ENCODE results near the gene DLEC1. TPM values are rescaled to one million over a fixed set of nuclear protein-coding genes. Genes with fewer than 3 reads are reported as not detected.
"Not testable (repeated sequence)": the region's sequence is repeated elsewhere in the genome, so short reads cannot be mapped to it uniquely, and the experiment has no call there.

DLEC1 gene
- total RNA-seq, 1 donor from 2014 or later, result 0.22 TPM

DNA sequence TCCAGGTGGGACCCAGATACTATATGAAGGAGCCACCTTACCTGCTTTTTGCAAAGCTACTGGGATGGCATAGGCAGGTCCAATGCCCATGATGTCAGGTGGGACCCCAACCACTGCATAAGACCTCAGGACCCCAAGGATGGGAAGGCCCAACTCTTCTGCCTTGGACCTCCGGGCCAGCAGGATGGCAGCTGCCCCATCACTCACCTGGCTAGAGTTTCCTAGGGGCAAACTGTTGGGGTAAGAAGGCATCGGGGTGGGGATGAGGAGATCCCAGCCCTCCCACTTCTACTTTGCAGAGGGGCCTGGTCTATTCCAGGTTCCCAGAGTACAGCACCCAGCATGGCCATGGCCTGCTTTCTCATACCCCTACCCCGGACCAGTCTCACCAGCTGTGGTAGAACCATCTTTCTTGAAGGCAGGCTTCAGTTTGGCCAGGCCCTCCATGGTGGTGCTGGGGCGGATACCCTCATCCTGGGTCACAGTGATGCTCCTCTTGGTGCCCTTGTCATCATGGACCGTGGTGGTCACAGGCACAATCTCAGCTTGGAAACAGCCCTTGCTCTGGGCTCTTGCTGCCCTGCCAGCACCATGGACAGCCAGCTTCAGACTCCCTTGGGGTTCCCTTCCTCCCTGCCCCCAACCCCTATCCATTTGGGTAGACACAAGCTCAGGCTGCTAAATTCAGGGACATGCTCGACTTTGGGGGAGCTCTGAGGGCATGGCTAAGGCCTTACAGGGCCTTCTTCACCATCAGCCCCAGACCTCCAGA is 87.3 kb downstream of the DLEC1 start:
- intact Hi-C loops (cut with DNase I), result no loop called here
- DNase-seq (ENCODE audit: low spot score), result peak; percentile 69

DNA sequence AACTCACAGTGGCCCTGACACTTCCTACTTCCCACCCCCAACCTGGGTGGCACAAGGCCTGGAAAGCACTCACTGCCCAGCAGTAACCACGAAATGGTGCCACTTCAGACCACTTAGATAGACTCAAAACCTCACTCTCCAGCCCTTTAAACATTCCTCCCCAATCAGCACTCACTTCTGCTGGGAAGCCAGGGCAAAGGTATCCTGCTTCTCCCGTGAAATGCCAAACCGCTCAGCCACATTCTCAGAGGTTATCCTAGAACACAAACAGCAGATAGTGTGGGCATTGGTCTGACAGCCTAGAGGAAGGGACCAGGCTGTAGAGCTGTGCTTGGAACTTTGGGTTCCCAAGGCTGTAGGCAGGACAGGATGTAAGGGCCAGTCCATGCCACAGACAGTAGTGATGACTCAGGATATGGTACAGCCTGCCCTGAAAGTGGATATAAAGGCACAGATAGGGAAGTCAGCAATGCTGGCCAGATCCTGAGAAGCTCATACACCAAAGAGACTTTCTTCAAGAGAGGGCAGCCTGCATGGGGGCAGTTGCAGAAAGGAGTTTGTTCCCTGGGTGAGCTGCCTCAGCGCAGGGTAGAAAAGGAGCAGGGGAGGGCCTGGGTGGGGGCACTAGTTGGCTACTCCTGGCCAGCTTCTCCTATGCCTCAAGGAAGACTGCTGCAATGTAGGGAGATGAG is 88.7 kb downstream of the DLEC1 start:
- intact Hi-C loops (cut with DNase I), result no loop called here
- peak; percentile 51 for DNase-seq (ENCODE audit: low spot score)

GRCh38 chr3:38128303-38128655 is 89.3 kb downstream of the DLEC1 start:
- DNase-seq (ENCODE audit: low spot score), result no peak
- intact Hi-C loops (cut with DNase I), result no loop called here

DNA sequence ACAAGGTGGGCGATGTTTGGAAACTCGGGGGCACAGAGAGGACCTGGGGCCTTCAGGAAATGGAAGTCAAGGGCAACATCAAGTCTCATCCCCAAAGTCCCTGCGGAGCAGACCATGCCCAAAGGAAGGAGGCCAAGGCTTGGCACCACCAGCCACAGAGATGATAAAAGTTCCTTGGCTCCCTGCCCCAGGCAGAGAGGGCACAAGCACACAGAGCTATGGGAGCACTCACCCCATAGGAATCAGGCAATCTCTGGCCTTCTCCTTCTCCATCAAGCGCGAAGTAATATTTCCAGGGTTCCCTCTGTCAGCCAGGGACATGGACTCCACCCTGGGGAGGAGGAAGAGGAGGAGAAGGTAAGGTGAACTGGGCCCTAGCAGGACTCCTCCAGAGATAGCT is 90.0 kb downstream of the DLEC1 start:
- DNase-seq (ENCODE audit: low spot score), result no peak
- intact Hi-C loops (cut with DNase I), result no loop called here

GRCh38 chr3:38130631-38131065 is 91.6 kb downstream of the DLEC1 start:
- DNase-seq (ENCODE audit: low spot score), result no peak
- intact Hi-C loops (cut with DNase I), result no loop called here

- intact Hi-C loops (cut with DNase I), result no loop called here
These were observed 92.8 kb downstream of the DLEC1 start for GRCh38 chr3:38131621-38132369.

DNA sequence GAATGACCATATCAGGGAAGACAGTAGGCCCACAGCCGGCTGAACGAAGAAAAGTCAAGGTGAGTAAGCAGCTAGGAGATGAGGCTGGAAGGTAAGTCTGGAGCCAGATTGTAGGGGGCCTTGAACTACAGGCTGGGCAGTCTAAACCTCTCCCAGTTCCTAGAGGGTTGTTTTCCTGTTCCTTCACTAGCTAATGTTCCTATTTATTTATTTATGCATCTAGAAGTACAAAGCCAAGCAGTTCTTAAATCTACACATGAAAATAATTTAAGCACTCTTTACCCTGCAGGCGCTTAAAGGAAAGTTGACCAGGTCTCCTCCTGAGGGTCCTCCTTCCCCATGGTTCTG is 94.2 kb downstream of the DLEC1 start:
- intact Hi-C loops (cut with DNase I), result no loop called here

More at GRCh38 chr3:38131621-38132369, 92.8 kb downstream of the DLEC1 start:
- peak; percentile 75 for DNase-seq (ENCODE audit: low spot score)

GRCh38 chr3:38133557-38134405 is 94.8 kb downstream of the DLEC1 start:
- DNase-seq (ENCODE audit: low spot score), result no peak
- intact Hi-C loops (cut with DNase I), result no loop called here

More for the DNA sequence above, 94.2 kb downstream of the DLEC1 start:
- DNase-seq (ENCODE audit: low spot score), result no peak

- DNase-seq (ENCODE audit: low spot score), result not testable (repeated sequence)
- intact Hi-C loops (cut with DNase I), result loop anchor here (5.0 kb wide), 1 partner anchor 213 kb away; the partner anchor contains the start of gene XYLB
These were observed 95.6 kb downstream of the DLEC1 start for GRCh38 chr3:38134517-38135143.

GRCh38 chr3:38135621-38136277 is 96.7 kb downstream of the DLEC1 start:
- DNase-seq (ENCODE audit: low spot score), result not testable (repeated sequence)
- intact Hi-C loops (cut with DNase I), result loop anchor here (5.0 kb wide), 1 partner anchor 212 kb away; the partner anchor contains the start of gene XYLB

DNA sequence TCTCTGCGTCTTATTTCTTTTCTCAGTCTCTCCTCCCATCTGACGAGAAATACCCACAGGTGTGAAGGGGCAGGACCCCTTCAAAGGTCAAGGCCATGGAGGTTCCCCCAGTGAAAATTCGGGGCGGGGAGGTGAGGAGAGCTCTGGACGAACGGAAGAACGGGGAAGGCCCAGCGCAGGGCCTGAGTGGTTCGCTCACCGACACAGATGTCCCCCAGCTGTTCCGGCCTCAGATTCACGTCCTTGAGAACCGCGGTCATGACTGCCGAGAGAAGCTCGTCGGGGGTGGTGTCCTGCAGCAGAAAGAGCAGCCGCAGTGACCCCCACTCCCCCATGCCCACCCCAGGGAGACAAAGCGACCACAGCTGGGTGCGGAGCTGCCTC is 97.4 kb downstream of the DLEC1 start:
- DNase-seq (ENCODE audit: low spot score), result no peak
- intact Hi-C loops (cut with DNase I), result loop anchor here (5.0 kb wide), 1 partner anchor 211 kb away; the partner anchor contains the start of gene XYLB

GRCh38 chr3:38136777-38137614 is 98.0 kb downstream of the DLEC1 start, which contains the start of gene ACAA1:
Gene ACAA1, minus strand, starts transcription at chr3:38137127. Its CDS starts 92 bp downstream, at chr3:38137035.
- peak; percentile 100 for DNase-seq (ENCODE audit: low spot score)
- intact Hi-C loops (cut with DNase I), result loop anchor here (1.0 to 5.0 kb wide), 3 partner anchors 28 to 316 kb away; partner anchors contain the start of genes ACVR2B, OXSR1 and XYLB

DNA sequence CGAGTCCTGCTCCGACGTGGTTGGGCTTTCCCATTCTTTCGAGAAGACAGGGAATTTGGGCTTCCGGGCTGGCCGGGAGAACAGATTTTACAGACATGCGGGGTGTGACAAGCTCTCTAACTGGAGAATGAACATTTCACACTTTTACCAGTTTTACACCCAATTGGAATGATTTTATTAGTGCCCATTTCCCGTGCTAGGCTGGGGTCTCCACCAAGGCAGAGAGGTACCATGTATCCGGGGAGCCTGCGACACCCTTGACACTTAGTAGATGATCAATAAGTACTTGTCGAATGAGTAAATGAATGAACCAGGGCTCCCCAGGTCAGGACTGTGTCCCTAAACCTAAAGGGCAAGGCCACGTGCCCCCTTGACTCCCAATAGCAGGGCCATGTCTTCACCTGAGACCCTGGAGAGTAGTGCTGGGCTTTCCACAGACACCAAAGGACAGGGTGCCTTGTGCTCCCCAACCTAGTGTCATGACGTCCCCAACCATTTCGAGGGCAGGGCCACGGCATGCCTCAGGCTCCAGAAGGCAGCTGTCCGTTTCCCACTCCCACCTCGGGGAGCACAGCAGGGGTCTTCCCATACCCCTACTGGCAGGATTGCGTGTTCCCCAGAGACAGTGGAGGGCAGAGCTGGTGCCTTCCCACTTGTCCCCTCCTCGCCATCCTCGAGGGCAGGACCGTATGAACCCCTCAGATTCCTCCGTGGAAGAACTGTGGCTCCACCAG is 98.8 kb downstream of the DLEC1 start:
- intact Hi-C loops (cut with DNase I), result loop anchor here (1.0 to 5.0 kb wide), 3 partner anchors 28 to 316 kb away; partner anchors contain the start of genes ACVR2B, OXSR1 and XYLB
- DNase-seq (ENCODE audit: low spot score), result no peak

DNA sequence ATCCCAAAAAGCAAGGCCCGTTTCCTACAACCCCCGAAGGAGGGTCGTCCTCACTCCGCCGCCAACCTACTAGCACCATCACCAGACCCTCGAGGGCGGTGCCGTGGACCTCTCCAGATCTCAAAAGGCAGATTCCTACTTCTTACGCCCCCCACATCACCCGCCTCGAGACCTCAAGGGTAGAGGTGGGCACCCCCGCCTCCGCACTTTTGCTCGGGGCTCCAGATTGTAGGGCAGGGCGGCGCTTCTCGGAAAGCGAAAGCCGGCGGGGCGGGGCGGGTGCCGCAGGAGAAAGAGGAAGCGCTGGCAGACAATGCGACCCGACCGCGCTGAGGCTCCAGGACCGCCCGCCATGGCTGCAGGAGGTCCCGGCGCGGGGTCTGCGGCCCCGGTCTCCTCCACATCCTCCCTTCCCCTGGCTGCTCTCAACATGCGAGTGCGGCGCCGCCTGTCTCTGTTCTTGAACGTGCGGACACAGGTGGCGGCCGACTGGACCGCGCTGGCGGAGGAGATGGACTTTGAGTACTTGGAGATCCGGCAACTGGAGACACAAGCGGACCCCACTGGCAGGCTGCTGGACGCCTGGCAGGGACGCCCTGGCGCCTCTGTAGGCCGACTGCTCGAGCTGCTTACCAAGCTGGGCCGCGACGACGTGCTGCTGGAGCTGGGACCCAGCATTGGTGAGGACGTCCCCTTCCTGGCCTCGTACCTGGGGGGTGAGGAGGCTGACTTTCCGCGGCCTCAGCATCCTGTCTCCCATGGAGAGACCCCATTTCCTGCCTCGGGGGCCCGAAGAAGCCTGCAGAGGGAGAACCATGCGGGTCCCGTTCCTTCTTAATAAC is 99.6 kb downstream of the DLEC1 start, which contains the start of gene MYD88:
MYD88 (plus strand) TSS at position 313 of the 842 bp plus-strand sequence; CDS start at position 353, 40 bp downstream.
- intact Hi-C loops (cut with DNase I), result loop anchor here (5.0 kb wide), 1 partner anchor 209 kb away; the partner anchor contains the start of gene XYLB

DNA sequence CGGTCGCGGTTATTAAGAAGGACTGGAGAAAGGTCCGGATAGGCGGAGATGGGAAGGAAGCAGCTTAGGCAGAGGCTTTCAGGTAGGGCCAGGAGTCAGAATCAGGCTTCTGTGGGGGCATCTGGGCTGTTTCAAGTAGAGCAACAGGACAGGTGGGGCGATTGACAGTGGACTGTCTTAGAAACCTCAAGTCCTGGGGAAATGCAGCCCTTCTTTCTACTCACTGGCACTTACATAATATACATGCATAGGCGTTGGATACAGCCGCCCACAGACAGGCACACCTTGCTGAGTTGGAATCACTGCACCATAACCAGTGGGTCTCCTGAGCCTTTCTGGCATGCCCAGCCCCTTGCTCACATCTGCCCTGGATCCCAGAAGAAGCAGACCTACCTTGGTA is 100.2 kb downstream of the DLEC1 start:
- DNase-seq (ENCODE audit: low spot score), result no peak
- intact Hi-C loops (cut with DNase I), result loop anchor here (5.0 kb wide), 1 partner anchor 208 kb away; the partner anchor contains the start of gene XYLB

More for the DNA sequence above, 99.6 kb downstream of the DLEC1 start, which contains the start of gene MYD88:
- peak; percentile 95 for DNase-seq (ENCODE audit: low spot score)

All from cardiac septum (tissue), 1 donor.